Epithelial cell of proximal tubule (primary cell): ENCODE results near the gene MBNL3. TPM values are rescaled to one million over a fixed set of nuclear protein-coding genes. Genes with fewer than 3 reads are reported as not detected.

ENCODE experiments used
- DNase-seq: peaks from one replicate; pipeline ENCODE4 v3.0.0-alpha.2; 2011; ENCODE audit warnings: low read depth
- H3K4me3 ChIP-seq: 2 replicates; pipeline ENCODE4 v1.5.1; 2011; ENCODE audit warnings: low read depth, mild to moderate bottlenecking, low read length
- total RNA-seq: library from RNA; depleted of rRNA; stranded (reverse); fragments of >200 nt; gene quantifications from 2 replicates; pipeline ENCODE4 v1.2.3, GENCODE V29; 2015
- TF ChIP-seq, protein P1 (sequence below): conservative IDR thresholded peaks from 2 replicates; pipeline ENCODE4 v1.5.1; 2012; ENCODE audit warnings: low read depth, mild to moderate bottlenecking, low read length

The MBNL3 gene
- total RNA-seq, 1 donor from 2014 or later: 8.4 TPM

DNA sequence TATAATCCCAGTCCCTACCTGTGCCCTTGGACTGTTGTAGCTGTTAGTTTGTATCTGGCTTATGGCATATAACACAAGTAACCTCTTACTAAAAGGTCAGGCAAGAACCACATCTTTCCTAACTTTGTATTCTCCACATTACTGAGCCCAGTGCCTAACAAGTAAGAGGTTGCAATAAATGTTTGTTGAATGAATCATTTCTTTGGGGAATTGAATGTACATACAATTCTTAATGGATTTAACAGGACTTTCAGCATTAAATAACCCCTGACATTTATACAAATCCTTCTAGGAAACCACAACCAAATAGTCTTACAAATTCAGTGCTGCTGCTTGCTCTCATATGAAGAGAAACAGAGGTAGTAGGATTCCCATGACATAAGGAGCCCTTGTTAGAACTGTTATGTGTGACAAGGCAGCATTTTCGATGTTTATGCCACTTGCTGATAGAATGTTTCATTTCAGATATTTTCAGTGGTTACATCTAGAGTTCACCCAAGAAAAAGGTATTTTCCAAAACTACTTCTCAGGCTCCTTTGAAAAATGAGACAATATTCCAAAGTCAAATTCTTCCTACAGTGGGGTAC, 62.0 kb downstream of the MBNL3 start:
- TF ChIP-seq, protein P1, sequence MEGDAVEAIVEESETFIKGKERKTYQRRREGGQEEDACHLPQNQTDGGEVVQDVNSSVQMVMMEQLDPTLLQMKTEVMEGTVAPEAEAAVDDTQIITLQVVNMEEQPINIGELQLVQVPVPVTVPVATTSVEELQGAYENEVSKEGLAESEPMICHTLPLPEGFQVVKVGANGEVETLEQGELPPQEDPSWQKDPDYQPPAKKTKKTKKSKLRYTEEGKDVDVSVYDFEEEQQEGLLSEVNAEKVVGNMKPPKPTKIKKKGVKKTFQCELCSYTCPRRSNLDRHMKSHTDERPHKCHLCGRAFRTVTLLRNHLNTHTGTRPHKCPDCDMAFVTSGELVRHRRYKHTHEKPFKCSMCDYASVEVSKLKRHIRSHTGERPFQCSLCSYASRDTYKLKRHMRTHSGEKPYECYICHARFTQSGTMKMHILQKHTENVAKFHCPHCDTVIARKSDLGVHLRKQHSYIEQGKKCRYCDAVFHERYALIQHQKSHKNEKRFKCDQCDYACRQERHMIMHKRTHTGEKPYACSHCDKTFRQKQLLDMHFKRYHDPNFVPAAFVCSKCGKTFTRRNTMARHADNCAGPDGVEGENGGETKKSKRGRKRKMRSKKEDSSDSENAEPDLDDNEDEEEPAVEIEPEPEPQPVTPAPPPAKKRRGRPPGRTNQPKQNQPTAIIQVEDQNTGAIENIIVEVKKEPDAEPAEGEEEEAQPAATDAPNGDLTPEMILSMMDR: no peak
- DNase-seq: no peak
- H3K4me3 ChIP-seq: no peak overlapping the region

DNA sequence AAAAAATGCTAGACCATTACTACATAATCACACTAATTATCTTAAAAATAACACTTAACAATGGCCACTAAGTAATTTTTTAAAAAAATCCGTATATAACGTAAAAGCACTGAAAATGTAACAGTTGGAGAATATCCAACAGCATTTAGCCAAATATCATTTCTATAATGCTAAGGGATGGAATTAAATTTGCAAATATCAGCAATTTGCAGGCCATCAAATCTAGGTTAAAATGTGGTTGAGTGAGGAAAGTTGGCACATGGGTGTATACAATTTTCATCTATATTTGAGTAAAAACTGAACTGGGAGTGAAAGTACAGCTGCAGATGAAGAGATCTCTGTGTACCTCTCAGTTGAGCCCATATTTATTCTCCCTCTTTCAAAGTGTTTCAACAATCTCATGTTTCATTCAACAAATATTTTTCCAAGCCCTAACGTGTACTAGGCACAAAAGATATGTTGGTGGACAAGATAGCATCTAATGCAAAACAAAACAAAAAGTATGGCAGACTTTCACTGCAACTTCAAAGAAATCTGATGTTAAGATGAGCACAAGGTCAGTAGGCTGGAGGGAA, 63.0 kb downstream of the MBNL3 start:
- H3K4me3 ChIP-seq: no peak overlapping the region
- TF ChIP-seq, protein P1: no peak
- no peak for DNase-seq

DNA sequence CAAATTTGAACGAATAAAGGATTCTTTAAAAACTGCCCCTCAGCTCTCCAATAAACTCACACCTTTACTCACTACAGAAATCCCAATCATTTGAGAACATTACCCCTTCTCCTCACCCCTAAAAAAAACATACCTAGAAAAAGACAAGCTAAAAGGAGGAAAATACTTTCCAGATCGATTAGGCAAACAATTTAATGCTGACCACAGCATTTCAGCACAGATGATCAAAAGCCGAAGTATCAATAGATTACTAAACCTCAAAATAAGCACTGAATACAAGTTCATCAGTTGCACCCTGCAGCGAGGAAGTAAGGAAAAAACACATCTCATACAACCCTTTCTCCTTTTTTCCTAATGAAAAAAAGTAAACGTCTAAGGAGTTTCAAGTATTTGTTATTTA, 65.5 kb downstream of the MBNL3 start:
- H3K4me3 ChIP-seq: no peak overlapping the region
- no peak for DNase-seq
- TF ChIP-seq, protein P1: no peak

DNA sequence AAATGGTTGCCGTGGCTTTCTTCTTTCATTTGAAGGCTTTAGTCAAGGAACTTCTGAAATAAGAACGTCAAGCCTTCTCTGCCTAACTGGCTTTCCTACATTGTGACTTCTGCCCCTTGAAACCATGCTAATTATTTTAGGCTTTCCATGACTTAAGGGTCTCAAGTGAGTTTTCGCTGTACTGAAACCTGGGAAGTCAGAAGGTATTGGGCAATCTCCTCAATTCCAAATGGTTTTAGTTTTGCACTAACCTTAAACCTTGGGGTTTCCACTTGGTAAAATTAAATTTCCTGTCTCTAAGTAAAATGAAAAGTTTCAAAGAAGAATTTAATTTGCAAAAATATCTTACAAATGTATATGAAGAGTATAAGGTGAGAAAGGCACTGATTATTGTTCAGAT, 73.8 kb downstream of the MBNL3 start:
- H3K4me3 ChIP-seq: no peak overlapping the region
- TF ChIP-seq, protein P1: no peak
- DNase-seq: no peak

DNA sequence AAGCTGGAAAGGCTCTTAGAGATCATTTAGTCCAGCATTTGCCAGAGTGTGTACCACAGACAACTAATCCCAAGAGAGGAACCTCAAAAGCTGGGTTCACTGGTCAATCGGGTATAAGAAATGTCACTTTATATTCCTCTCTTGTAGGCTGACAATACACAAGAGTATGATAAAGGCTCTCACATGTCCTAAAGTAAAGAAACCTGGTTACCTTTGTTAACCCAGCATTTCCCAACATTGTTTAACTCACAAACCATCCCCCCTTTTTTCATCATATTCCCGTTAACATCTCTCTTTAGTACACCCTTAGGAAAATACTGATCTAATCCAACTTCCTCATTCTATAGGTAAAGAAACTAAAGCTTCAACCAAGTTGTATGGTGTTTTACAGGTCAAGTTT, 74.4 kb downstream of the MBNL3 start:
- no peak overlapping the region for H3K4me3 ChIP-seq
- TF ChIP-seq, protein P1: no peak
- DNase-seq: no peak

DNA sequence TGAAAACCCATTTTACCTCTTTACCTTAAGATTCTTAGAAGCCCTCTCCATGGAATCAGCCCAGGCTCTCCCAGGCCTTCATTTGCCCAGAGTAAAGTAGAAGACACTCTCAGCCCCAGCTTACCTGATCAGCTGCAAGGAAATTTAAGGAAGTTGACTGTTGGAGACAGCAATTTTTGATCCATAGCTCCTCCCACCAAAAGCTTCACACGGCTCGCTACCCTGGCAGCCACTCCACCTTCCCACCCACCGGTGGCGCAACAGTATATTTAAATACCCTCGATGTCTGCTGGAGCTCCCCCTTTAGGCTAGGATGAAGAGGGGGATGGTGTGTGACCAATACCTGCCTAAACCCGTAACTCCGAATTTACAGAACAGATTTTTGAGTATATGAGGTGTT, 75.4 kb downstream of the MBNL3 start:
- no peak overlapping the region for H3K4me3 ChIP-seq
- TF ChIP-seq, protein P1: peak; percentile 12
- no peak for DNase-seq

DNA sequence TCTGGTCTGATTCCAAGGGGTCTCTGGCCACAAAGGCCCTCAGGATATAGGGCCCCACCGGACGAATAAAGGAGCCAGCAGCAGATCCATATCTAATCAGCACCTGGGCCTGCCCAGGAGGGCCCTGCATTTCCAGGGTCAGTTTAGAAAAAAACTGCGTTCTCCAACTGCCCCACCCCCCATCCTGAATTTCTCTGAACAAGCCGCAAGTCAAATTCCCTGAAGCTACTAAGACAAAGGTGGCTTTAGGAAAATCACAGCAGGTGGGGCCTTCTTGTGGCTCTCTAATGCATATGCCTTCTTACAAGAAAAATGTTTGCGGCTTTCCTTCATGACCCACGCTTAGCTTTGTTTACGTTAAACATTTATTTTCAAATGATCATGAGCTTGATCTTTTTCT, 76.6 kb downstream of the MBNL3 start:
- TF ChIP-seq, protein P1: no peak
- no peak for DNase-seq

More for the DNA sequence above, 76.6 kb downstream of the MBNL3 start:
- H3K4me3 ChIP-seq: no peak overlapping the region
